C4-2B (cell line): ENCODE results near the gene AP2S1.

Source experiments
- ZFX ChIP-seq: fragments of 450-650 bp; IDR thresholded peaks from 2 replicates; pipeline ENCODE4 v1.6.1; 2017
- TF ChIP-seq, protein P1 (sequence below): fragments of 450-650 bp; conservative IDR thresholded peaks from 2 replicates; pipeline ENCODE4 v1.5.1; 2017; ENCODE audit warnings: mild to moderate bottlenecking

DNA sequence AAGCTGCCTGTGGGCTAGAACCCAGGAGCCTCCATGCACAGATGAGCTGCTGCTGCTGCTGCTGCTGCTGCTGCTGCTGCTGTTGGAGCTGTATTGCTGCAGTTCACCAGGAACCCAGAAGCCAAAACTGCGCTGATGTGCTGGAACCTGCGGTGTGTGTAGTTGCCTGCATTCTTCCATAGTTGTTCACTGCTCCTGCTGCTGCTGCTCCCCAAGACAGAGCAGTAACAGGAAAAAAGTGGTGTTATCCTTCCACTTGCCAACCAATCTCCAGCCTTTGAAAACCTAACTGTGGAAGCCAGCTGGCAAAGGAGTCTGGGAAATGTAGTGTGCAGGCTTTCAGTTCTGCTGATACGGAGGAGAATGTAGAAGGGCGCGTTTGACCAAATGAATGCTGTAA, 48.1 kb upstream of the AP2S1 start:
- TF ChIP-seq, protein P1, sequence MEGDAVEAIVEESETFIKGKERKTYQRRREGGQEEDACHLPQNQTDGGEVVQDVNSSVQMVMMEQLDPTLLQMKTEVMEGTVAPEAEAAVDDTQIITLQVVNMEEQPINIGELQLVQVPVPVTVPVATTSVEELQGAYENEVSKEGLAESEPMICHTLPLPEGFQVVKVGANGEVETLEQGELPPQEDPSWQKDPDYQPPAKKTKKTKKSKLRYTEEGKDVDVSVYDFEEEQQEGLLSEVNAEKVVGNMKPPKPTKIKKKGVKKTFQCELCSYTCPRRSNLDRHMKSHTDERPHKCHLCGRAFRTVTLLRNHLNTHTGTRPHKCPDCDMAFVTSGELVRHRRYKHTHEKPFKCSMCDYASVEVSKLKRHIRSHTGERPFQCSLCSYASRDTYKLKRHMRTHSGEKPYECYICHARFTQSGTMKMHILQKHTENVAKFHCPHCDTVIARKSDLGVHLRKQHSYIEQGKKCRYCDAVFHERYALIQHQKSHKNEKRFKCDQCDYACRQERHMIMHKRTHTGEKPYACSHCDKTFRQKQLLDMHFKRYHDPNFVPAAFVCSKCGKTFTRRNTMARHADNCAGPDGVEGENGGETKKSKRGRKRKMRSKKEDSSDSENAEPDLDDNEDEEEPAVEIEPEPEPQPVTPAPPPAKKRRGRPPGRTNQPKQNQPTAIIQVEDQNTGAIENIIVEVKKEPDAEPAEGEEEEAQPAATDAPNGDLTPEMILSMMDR: no peak
- TF ChIP-seq ZFX: no peak
